Cerebellar cortex (tissue), 1 donor: ENCODE results near the gene ZNF541.
"Not testable (repeated sequence)": the region's sequence is repeated elsewhere in the genome, so short reads cannot be mapped to it uniquely, and the experiment has no call there.

Experiments used
- DNase-seq: peaks from one replicate; pipeline ENCODE4 v3.0.0-alpha.2; 2015; ENCODE audit warnings: low spot score

Gene ZNF541

DNA sequence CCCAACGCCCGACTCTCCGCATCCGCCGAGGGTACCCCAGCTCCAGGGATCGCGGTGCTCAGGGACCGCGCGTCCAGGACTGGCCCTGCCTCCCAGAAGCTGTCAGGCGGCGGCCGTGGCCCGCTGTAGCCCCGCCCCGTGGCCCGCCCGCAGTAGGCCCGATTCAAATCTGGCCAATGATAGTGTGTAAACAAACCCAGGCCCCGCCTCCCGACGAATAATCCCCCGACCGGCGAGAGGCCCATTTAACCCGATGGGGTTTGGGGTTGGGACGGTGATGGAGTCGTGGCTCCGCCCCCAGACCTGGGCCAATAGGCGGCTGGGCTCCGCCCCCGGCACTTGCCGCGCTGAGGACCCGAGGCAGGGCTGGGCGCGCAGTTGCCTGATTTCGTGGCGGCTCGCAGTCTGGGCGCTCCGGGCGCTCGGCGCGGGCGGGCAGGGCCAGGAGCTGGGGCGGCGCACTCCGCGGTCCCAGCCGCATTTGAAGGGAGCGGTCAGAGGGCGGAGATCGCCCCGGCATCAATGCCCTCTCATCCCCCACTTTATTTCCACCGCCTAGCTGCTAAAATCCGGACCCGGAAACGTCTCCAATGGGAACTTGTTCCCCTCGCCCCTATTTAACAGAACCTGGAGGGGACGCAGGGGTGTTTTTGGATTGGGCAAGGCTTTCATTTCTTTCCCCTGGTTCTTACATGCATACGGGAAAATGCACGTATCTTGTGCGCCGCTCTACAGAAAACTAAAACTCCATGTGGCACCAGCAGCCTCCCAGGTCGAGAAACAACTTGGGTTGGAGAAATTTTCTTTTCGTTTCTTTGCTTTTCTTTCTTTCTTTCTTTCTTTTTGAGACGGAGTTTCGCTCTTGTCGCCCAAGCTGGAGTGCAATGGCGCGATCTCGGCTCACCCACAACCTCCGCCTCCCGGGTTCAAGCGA lies 27.6 kb upstream of the ZNF541 start:
- DNase-seq = peak; percentile 99

DNA sequence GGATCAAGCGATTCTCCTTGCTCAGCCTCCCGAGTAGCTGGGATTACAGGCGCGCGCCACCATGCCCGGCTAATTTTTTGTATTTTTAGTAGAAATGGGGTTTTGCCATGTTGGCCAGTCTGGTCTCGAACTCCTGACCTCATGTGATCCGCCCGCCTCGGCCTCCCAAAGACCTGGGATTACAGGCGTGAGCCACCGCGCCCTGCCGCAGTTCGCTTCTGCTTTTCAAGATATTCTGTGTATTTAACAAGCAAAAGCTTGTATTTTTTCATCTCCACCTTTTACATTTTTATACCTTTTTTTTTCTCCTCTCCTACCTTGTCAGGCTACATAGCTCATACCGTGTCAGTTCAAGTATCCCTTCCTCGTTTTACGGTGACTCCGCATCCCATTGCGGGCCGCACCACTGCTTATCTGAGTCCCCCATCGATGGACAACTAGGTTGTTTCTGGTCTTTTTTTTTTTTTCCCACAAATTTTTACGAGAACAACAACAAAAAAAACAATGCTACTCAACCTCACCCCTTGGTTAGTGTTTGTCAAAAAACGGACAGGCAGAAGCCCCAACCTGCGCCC lies 26.8 kb upstream of the ZNF541 start:
- DNase-seq = not testable (repeated sequence)

DNA sequence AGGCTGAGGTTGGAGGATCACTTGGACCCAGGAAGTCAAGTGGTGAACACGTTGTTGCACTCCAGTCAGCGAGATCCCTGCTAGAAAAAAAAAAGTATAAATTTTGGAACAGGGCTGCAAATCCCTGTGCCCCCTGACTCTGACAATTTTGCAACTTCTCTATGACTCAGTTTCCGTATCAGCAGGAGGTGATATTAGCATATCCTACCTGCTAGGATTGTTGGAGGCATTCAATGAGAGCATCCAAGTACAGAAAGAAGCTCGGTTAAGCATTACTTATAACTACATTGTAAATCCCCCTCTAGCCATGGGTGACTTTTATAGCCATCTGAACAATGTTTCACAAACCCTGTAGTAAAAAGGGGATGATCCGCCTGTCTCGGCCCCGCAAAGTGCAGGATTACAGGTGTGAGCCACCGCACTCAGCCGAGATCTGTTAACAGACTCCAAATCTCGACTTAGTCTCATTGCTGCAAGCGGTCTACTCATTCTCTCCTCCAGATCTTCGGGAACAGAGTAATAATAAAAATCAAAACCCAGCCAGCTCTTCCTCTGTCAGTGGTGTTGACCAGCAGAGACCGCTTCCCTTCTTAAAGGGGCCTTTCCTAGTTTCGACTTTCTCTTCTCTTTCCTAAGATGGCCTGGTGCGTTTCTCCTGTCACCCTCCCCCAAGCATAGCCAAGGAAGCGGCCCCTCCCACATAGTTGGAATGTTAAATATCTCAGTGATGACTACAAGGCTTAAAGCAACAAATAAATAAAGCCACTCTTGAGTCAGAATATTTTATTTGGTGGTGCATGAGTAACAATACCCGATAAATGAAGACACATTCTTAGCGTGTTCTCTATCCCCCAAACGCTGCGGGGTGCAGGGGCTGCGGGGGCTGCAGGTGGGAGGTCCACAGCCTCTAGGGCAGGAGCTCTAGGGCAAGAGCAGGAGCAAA lies 25.7 kb upstream of the ZNF541 start:
- DNase-seq = peak; percentile 70

DNA sequence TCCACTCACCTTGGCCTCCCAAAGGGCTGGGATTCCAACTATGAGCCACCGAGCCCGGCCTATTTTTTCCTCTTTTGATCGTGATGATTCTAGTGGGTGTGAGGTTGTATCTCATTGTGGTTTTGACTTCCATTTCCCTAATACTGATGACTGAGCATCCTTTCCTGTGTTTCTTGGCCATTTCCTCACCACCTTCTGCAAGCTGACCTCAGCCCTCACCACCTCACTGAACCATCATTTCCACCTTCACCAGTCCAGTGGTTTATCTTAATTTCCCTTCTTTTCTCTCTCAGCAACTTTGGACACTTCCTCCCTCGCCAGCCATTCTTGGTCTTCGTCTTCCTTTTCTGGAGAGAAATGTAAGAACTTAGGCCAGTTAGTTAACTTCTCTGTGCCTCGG lies 23.0 kb upstream of the ZNF541 start:
- no peak for DNase-seq

DNA sequence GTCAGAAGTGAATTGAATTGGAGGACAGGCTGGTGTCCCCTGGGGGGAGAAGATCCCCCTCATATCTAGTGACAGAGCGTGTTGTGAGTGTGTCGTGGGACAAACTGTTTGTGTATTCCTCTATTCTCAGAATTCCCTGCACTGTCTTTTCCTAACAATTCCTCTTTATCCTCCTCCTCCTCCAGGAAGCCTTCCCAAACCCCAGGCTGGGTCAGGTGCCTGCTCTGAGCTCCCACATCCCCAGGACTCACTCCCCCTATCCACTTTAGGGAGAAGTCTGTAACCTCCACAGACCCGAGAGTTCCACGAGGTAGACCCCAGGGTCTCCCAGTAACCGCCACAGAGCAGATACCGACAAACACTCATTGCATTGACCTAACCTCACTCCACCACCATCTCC lies 20.9 kb upstream of the ZNF541 start:
- no peak for DNase-seq

DNA sequence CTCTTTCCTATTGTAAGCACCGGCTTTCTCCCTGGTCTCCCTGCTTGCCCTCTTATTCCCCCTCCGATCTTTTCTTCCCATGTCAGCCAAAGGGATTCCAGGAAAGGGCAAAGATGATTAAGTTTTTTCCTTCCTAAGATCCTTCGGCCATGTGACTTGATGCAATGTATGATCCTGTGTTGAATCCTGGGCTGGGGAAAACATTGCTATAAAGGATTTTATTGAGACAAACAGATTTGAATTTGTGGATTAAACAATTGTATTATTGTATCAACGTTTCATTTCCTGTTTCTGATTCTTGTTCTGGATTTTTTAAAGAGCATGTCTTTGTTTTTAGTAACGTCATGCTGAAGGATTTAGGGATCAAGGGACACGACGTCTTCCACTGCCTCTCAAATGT lies 16.9 kb upstream of the ZNF541 start:
- DNase-seq = no peak

DNA sequence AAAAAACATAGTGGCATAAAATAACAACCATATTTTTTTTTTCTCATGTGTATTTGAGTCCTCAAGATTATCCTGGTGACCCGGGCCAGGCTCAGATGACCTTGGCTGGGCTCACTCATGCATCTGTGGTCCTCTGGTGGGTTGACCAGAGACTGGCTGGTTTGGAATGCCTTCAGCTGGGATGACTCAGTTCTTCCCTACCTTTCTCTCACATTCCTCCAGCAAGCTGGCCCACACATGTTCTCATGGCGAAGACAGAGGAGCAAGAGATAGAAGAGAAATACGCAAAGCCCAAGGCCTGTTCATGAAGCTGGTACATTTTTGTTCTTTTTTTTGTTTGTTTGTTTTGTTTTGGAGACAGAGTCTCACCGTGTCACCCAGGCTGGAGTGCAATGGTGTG lies 14.3 kb upstream of the ZNF541 start:
- DNase-seq = no peak

DNA sequence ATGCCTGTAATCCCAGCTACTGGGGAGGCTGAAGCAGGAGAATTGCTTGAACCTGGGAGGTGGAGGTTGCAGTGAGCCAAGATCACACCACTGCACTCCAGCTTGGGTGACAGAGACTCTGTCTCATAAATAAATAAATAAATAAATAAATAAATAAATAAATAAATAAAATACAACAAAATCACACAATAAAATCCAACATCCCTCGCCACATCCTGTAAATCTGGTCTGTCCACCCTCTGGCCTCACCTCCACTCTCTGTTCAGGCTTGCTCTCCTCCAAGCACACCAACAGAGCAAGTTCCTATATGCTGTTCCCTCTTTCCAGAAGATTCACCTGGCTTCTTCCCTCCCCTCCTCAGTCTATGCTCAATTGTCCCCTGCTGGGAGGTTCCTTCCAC lies 10.2 kb upstream of the ZNF541 start:
- DNase-seq = not testable (repeated sequence)

DNA sequence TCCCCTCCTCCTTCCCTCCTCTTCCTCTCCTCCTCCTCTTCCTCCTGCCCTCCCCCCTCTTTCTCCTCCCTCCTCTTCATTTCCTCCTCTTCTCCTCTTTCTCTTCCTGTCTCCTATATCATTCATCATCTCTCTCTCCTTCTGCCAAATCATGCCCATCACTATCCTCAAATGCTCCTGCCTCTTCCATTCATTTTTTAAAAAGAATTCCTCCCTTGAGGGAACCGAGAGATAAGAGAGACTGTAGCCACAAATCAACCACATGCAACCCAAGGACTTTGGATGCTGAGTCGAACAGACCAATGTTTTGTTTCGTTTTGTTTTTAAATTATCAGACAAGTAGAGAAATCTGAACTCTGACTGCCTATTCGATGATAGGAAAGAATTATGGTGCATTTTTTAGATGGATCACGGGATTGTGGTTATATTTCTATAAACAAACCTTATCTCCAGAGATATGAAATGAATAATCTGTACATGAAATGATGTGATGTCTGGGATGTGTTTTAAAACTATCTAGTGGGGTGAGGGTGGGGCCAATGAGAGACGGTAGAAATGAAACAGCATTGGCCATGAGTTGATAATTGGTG lies 9.5 kb upstream of the ZNF541 start:
- DNase-seq = no peak

DNA sequence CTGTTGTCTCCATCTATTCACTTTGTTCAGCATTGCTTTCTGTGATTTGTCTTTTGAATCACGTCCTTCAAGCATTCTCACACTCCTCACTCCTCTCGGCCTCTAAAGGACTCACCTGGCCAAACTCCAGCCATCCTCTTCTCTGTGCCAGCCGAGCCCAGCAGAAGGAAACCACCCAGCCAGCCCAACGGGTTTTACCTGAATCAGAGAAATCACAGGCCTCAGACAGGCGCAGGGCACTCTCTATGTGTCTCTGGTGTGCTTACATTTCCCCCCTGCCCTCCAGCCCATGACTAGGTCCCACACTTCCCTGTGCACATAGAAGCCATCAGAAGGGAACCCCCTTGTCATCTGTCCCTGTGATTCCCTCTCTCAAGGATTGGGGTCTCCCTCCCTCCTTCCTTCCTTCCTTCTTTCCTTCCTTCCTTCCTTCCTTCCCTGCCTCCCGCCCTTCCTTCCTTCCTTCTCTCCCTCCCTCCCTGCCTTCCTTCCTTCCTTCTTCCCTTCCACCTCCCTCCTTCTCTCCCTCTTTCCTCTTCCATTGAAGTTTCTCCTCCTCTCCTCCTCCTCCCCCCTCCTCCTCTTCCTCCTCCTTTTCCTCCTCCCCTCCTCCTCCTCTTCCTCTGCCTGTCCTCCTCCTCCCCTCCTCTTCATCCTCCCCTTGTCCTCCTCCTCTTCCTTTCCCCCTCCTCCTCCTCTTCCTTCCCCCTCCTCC lies 8.8 kb upstream of the ZNF541 start:
- no peak for DNase-seq

DNA sequence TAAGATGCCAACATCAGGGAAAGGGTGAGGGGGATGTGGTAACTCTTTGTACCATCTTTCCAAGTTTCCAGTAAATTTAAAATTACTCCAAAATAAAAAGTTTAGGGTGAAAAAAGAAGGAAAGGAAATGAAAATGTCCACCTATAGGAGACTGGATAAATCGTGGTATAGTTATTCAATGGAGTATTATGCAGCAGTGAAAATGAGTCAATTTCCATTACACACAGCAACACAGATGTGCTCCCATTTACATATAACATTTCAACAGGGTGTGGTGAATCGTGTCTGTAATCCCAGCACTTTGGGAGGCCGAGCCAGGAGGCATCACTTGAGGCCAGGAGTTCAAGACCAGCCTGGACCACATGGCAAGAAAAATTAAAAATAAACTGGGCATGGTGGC lies 7.4 kb upstream of the ZNF541 start:
- no peak for DNase-seq

DNA sequence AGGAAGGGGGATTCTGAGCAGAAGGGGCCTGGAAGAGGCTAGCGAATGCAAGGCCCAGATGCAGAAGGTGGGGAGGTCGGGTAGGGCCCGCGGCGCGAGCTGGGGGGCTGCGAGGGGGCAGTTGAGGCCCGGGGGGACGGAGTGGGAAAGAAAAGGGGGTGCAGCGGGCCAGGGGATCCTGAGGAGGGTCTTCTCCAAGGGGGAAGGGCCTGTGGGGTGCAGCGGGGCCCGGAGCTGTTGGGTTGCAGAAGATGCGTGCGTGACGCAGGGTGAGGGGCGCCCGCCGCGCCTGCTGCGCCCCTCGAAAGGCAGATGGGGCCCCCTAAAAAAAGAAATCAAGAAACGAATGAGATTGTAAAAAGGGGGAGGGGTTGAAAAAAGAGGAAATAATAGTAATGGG lies 313 bp downstream of the ZNF541 start:
- no peak for DNase-seq

DNA sequence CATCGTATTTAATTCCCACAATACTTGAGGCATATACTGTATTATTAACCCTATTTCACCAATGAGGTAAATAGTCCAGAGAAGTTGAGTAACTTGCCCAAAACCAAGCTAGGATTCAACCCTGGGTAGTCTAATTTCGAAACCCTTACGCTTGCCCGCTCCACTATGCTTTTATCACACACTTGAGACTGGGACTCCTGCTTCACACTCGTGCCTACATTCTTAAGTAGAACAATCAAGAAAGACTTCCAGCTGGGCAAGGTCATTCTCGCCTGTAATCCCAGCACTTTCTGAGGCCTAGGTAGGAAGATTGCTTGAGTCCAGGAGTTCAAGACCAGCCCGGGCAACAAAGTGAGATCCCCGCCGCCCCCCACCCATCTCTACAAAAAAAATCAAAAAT lies 3.6 kb downstream of the ZNF541 start:
- DNase-seq = no peak

DNA sequence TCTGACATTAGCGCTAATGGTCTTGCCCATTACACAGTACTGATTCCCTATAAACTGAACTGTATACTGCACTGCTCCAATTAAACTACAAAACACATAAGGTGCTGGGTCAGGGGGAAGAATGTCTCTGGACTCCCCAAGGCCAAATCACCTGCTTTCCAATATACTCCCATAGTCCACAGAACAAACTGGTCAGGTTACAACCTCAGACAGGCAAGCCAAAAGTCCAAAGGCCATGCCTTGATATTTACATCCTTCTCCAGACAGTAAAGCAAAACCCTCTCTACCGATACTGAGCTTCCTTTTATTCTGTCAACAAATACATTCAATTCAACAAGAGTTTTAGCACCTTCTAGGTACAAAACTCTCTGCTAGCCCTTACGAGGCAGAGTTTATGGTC lies 8.9 kb downstream of the ZNF541 start:
- no peak for DNase-seq

DNA sequence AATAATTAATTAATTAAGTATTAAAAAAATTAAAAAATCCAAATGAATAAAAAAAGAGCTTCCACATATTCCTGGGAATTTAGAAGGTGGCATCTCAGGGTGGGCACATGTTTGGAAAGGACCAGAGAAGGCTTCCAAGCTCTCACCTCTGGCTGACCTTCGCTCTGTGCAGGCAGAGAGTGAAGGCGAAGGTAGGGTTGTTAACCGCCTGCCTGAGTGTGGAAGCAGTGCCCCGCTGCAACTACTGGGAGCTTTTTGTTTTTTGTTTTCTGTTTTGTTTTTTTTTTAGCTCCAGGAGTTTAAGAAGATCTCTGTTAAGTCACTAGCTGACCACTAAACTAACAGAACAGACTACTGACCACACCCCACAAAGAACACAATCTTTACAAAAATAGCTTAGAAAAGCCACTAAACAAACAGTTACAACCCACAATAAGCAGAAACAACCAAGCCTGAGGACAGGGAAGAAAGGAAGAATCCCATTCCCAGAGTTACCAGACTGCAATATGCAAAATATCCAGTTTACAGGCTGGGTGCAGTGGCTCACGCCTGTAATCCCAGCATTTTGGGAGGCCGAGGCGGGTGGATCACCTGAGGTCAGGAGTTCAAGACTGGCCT lies 11.4 kb downstream of the ZNF541 start:
- no peak for DNase-seq

DNA sequence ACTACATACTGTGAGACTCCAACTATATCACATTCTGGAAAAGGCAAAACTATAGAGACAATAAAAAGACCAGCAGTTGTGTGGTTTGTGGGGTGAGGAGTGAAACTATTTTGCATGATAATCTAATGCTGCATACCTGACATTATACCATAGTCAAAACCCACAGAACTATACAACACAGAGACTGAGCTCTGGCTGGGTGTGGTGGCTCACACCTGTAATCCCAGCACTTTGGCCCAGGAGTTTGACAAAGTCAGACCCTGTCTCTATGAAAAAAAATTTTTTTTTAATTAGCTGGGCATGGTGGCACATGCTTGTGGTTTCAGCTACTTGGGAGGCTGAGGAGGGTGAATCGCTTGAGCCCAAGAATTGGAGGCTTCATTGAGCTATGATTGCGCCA lies 11.9 kb downstream of the ZNF541 start:
- no peak for DNase-seq

DNA sequence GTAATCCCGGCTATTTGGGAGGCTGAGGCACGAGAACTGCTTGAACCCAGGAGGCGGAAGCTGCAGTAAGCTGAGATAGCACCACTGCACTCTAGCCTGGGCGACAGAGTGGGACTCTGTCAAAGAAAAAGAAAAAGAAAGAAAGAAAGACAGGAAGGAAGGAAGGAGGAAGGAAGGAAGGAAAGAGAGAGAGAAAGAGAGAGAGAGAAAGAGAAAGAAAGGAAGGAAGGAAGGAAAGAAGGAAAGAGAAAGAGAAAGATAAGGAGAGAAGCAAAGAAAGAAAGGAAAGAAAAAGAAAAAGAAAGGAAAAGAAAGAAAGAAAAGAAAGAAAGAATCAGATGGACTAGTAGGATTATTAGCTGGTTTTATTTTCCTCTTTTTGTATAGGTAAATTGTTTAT lies 22.8 kb downstream of the ZNF541 start:
- no peak for DNase-seq

DNA sequence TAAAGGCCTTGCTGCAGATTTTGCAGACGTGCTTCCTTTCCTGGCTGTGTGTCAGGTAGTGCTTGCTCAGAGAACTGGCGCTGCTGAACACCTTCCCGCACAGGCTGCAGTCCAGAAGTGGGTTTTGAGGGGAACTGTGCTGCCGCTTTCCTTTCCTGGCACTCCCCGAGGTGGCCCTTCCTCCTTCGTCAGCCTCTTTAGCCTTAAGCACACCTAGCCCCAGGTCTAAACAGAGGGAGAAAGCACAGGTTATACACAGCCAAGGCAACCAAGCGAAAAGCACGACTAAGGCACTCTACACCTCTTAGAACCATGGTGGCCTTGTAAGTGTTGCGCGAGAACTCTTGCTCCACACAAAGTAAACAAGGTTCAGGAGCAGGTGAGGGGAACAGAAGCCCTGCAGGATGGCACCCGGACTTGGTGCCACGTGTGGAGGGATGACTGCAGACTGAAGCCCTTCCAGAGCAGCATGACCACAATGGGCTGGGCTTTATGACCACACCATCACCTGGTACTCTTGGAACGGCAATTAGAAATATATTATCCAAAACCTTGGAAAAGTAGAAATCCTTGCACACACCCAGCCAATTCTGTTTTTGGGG lies 23.6 kb downstream of the ZNF541 start:
- DNase-seq = no peak

DNA sequence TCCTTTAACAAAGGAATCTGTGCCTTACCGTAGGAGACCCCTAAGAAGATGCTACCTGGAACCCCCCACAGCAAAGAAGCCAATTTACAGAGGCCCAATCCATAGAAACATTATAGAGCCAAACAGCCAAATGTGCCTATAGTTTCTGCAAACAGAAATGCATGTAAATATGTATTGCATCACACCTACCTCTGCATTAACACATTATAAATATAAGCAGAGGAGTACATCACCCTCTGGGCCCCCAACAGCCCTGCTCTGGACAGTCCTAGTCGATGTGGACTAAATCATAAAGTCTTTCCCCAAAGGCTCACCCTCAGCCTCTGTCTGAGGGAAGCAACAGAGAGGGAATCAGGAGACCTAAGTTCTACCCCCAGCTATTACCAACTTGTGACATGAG lies 25.7 kb downstream of the ZNF541 start:
- DNase-seq = no peak

DNA sequence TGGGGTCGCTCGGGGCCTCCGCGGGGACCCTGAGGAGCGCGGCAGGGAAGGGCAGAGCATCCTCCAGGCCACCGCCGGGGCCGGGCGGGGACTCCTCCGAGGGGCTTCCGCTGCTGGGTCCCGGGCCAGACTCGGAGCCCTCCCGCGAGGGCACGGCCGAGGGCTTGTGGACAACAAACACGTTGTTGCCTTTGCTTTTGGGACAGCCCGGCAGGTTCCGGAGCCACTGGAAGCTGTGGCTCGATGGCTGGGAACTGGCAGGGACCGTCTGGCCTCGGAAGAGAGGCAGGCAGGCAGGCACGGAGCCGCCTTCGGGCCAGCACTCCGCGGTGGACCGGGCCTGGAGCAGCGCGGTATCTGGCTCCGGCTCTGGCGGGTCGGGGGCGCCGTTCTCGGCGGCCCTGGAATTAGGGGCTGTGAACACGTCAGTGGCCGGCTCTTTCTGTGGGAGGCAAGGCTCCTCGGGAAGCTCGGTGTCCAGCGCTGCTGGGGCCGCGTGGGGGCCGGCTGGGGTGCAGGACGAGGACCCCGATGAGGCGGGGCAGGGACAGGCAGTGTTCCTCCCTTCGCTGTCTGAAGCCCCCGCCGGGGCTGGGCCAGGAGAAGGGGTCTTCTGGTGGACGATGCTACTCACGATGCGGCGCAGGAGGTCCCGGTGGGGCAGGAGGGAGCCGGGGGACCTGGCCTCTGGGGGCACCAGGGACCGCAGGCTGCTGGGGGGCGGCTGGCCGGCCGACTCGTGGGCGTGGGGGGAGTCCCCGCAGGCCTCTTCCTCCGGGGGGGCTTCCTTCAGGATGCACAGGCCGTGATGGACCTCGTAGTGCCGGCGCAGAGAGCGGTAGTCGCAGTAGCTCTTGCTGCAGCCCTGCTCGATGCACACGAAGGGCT lies 27.6 kb downstream of the ZNF541 start:
- DNase-seq = no peak
